Activated T-cell treated with anti-CD3 and anti-CD28 coated beads for 4 hours (primary cell): ENCODE data around the gene SEMA7A.
"Not testable (repeated sequence)": the region's sequence is repeated elsewhere in the genome, so short reads cannot be mapped to it uniquely, and the experiment has no call there.

Experiments used
- DNase-seq: peaks from one replicate; pipeline ENCODE4 v3.0.0-alpha.2; 2020

Gene SEMA7A

GRCh38 chr15:74433592-74434262, at the start of gene SEMA7A:
SEMA7A (minus strand) TSS chr15:74433958; CDS start chr15:74433918, 40 bp downstream.
- DNase-seq: peak; percentile 65

GRCh38 chr15:74482661-74483060, 48.9 kb upstream of the SEMA7A start:
- no peak for DNase-seq

- not testable (repeated sequence) for DNase-seq
Observed at GRCh38 chr15:74480364-74480763, 46.6 kb upstream of the SEMA7A start.

GRCh38 chr15:74471621-74472020, 37.9 kb upstream of the SEMA7A start:
- not testable (repeated sequence) for DNase-seq

GRCh38 chr15:74470631-74471395, 37.1 kb upstream of the SEMA7A start:
- DNase-seq: no peak

- DNase-seq: no peak
Observed at GRCh38 chr15:74468341-74469032, 34.7 kb upstream of the SEMA7A start.

GRCh38 chr15:74466570-74466969, 32.8 kb upstream of the SEMA7A start:
- no peak for DNase-seq

- DNase-seq: no peak
Observed at GRCh38 chr15:74464897-74465296, 31.1 kb upstream of the SEMA7A start.

- no peak for DNase-seq
Observed at GRCh38 chr15:74464216-74464615, 30.5 kb upstream of the SEMA7A start.

GRCh38 chr15:74463634-74464033, 29.9 kb upstream of the SEMA7A start:
- DNase-seq: no peak

GRCh38 chr15:74461847-74462511, 28.2 kb upstream of the SEMA7A start:
- DNase-seq: no peak

- peak; percentile 94 for DNase-seq
Observed at GRCh38 chr15:74460871-74461846, 27.4 kb upstream of the SEMA7A start, which contains the start of gene UBL7. UBL7 (minus strand) TSS chr15:74461160; CDS start chr15:74458867, 2,293 bp downstream.

- DNase-seq: no peak
Observed at GRCh38 chr15:74460298-74460697, 26.5 kb upstream of the SEMA7A start.

- not testable (repeated sequence) for DNase-seq
Observed at GRCh38 chr15:74459798-74460197, 26.0 kb upstream of the SEMA7A start.

GRCh38 chr15:74458473-74458872, 24.7 kb upstream of the SEMA7A start:
- DNase-seq: no peak

GRCh38 chr15:74457036-74457435, 23.3 kb upstream of the SEMA7A start:
- not testable (repeated sequence) for DNase-seq

GRCh38 chr15:74454764-74455500, 21.2 kb upstream of the SEMA7A start:
- no peak for DNase-seq

- DNase-seq: no peak
Observed at GRCh38 chr15:74453925-74454763, 20.4 kb upstream of the SEMA7A start.

GRCh38 chr15:74451861-74452835, 18.4 kb upstream of the SEMA7A start:
- DNase-seq: no peak
